ENCODE measurements around the gene GPR161. TPM values are rescaled to one million over a fixed set of nuclear protein-coding genes. Genes with fewer than 3 reads are reported as not detected.

GPR161 gene
- total and polyA plus RNA-seq, 10 of the 15 experiments (the other 5 are each of a cell fraction or from before 2014, with no cell fraction given) = 0.07 to 0.49 (median 0.34) TPM; not detected in 2

DNA sequence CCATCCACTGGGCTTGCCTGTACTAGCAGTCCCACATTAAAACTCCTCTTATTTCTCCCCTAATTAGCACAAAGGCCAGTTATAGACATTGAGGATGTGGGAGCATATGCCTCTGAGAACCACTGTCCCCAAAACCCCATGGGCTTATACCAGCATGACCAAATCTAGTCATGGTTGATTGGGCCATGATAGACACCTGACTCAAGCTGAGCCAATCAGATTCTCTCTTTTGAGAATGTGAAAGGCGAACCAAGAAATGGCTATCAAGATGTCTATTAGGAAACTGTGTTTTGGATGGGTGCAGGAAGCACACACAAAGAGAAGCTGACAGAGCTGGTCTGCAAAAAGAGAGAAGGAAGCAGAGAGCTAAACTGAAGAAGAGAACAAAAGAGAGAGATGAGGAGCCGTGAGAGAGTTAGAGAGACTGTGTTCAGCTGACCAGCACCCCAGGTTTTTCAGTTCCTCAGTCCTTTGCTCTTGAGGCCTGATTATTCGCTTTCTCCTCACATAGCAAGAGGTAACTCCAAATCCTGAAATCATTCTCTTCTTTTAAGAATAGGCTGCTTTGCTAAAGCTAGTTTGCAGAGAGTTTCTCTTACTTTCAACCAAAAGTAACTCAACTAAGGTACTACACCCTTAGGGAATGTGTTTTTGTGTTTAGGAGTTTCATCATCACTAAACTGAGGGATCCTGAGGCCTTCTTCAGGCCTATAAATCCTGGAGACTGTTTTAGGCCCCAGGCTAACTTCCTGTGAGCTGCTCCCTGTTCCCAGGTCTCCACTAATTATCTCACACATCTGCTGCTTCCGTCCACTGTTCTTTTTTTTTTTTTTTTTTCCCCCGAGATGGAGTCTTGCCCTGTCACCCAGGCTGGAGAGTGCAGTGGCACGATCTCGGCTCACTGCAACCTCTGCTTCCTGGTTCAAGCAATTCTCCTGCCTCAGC is 34.1 kb upstream of the GPR161 start:
- peak overlapping the region; percentile 30; the same call in 1 of the 2 replicates for H3K4me2 ChIP-seq (ENCODE audit: control insufficient read depth, insufficient read depth)
- no peaks in the 10 kb centered on the region for H3K27me3 ChIP-seq (replicated peaks in 1 of 2; ENCODE audit: control insufficient read depth in 2 of 2, insufficient read depth in 2 of 2, low read length in 1 of 2)
- H3K79me2 ChIP-seq (ENCODE audit: control insufficient read depth, insufficient read depth, low read length) = no peaks in the 10 kb centered on the region
- H3K36me3 ChIP-seq (ENCODE audit: control insufficient read depth in 2 of 2, insufficient read depth in 2 of 2, low read length in 1 of 2) = no peaks in the 10 kb centered on the region
- in situ Hi-C loops (cut with MboI) = no loop called here
- DNase-seq (ENCODE audit: low read depth, low spot score) (no peak), FAIRE-seq (peak; percentile 94), ATAC-seq (peak; percentile 97)
- H3K4me3 ChIP-seq = no peak overlapping the region
- WGBS (ENCODE audit: insufficient coverage, insufficient replicate concordance, low lambda C conversion rate, missing lambda C conversion rate) = 93% methylated on average over 6 of the region's 7 CpGs
- H3K27ac ChIP-seq (ENCODE audit: control insufficient read depth, insufficient read depth) = peak overlapping the region; percentile 53
- H4K20me1 ChIP-seq (ENCODE audit: control insufficient read depth, insufficient read depth) = no peaks in the 10 kb centered on the region
- ChIA-PET SMC1A (ENCODE audit: uncharacterized antibody, unreplicated experiment) (interaction anchor here (1.4 to 1.6 kb wide), 3 partner anchors 9 to 56 kb away, joined by 3 to 5 read pairs (median 5); no protein-coding TSS in a partner anchor), CTCF (interaction anchor here (0.6 to 2.0 kb wide), 5 partner anchors 9 to 305 kb away, joined by 3 to 7 read pairs (median 3); no protein-coding TSS in a partner anchor), POLR2A (interaction anchor here (0.9 to 1.2 kb wide), 2 partner anchors 9 to 65 kb away, joined by 4 to 5 read pairs; no protein-coding TSS in a partner anchor), RAD21 (ENCODE audit: unreplicated experiment) (interaction anchor here (1.2 kb wide), 1 partner anchor 9 kb away, joined by 3 read pairs; no protein-coding TSS in a partner anchor)
- H2AFZ ChIP-seq (ENCODE audit: control insufficient read depth, low read depth, low read length) = peak overlapping the region; percentile 96
- peaks cover 8% of the 10 kb centered on the region for H3K4me1 ChIP-seq (ENCODE audit: control insufficient read depth, insufficient read depth, low read length)
- BruUV-seq (replicated peaks) = no TSS peak
- H3K9ac ChIP-seq (ENCODE audit: control insufficient read depth, insufficient read depth, low read length) = no peak overlapping the region
- intact Hi-C loops (cut with micrococcal nuclease; ENCODE audit: unreplicated experiment) = loop anchor here (10.0 kb wide), 1 partner anchor 236 kb away; the partner anchor contains the start of genes DCAF6 and MPC2
- 0 out of 3 replicates have a peak, but pooled peaks cover 2% of the 10 kb centered on the region for H3K9me3 ChIP-seq (replicated peaks; ENCODE audit: control insufficient read depth, insufficient read depth, low read length)
- no peak for TF ChIP-seq KDM1A (IDR thresholded peaks at IDR 0.05; ENCODE audit: borderline replicate concordance)
- no peak for TF ChIP-seq FOS (IDR thresholded peaks at IDR 0.05; ENCODE audit: borderline replicate concordance, extremely low read depth, insufficient read length)
- no peak for TF ChIP-seq EGR1 (IDR thresholded peaks at IDR 0.05; ENCODE audit: borderline replicate concordance in 1 of 2, low read depth in 2 of 2, low read length in 2 of 2)
- no peak for TF ChIP-seq NFYA (IDR thresholded peaks at IDR 0.05; ENCODE audit: borderline replicate concordance, low read depth, low read length)
- TF ChIP-seq, protein P1, sequence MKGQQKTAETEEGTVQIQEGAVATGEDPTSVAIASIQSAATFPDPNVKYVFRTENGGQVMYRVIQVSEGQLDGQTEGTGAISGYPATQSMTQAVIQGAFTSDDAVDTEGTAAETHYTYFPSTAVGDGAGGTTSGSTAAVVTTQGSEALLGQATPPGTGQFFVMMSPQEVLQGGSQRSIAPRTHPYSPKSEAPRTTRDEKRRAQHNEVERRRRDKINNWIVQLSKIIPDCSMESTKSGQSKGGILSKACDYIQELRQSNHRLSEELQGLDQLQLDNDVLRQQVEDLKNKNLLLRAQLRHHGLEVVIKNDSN (IDR thresholded peaks at IDR 0.05; ENCODE audit: borderline replicate concordance, extremely low read length, insufficient read depth, low read depth, low read length) = peak; percentile 48
- TF ChIP-seq PML (IDR thresholded peaks at IDR 0.05; ENCODE audit: low read length) = no peak
- peak; percentile 53; the same call in 1 of the 2 replicates for TF ChIP-seq NFYB (IDR thresholded peaks at IDR 0.05; ENCODE audit: insufficient read depth, low read depth, low read length)
- TF ChIP-seq, protein P2, sequence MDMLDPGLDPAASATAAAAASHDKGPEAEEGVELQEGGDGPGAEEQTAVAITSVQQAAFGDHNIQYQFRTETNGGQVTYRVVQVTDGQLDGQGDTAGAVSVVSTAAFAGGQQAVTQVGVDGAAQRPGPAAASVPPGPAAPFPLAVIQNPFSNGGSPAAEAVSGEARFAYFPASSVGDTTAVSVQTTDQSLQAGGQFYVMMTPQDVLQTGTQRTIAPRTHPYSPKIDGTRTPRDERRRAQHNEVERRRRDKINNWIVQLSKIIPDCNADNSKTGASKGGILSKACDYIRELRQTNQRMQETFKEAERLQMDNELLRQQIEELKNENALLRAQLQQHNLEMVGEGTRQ (IDR thresholded peaks at IDR 0.05; ENCODE audit: borderline replicate concordance, low read depth, low read length) = peak; percentile 17; the same call in 1 of the 2 replicates
- TF ChIP-seq, protein P3, sequence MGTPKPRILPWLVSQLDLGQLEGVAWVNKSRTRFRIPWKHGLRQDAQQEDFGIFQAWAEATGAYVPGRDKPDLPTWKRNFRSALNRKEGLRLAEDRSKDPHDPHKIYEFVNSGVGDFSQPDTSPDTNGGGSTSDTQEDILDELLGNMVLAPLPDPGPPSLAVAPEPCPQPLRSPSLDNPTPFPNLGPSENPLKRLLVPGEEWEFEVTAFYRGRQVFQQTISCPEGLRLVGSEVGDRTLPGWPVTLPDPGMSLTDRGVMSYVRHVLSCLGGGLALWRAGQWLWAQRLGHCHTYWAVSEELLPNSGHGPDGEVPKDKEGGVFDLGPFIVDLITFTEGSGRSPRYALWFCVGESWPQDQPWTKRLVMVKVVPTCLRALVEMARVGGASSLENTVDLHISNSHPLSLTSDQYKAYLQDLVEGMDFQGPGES (IDR thresholded peaks at IDR 0.05) = no peak
- no peak for TF ChIP-seq GABPA (IDR thresholded peaks at IDR 0.05; ENCODE audit: low read depth)
- no peak for TF ChIP-seq CHD2 (IDR thresholded peaks at IDR 0.05; ENCODE audit: borderline replicate concordance, low read depth, low read length)
- TF ChIP-seq, protein P4, sequence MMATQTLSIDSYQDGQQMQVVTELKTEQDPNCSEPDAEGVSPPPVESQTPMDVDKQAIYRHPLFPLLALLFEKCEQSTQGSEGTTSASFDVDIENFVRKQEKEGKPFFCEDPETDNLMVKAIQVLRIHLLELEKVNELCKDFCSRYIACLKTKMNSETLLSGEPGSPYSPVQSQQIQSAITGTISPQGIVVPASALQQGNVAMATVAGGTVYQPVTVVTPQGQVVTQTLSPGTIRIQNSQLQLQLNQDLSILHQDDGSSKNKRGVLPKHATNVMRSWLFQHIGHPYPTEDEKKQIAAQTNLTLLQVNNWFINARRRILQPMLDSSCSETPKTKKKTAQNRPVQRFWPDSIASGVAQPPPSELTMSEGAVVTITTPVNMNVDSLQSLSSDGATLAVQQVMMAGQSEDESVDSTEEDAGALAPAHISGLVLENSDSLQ (IDR thresholded peaks at IDR 0.05) = no peak
- TF ChIP-seq EP300 (IDR thresholded peaks at IDR 0.05; ENCODE audit: borderline replicate concordance in 1 of 2, control insufficient read depth in 1 of 2, low read depth in 2 of 2, low read length in 2 of 2) = no peak
- TF ChIP-seq PAX8 (IDR thresholded peaks at IDR 0.05) = peak; percentile 73; the same call in 1 of the 2 replicates
- peak; percentile 48 for TF ChIP-seq MEF2B (IDR thresholded peaks at IDR 0.05; ENCODE audit: partially characterized antibody, poor library complexity, severe bottlenecking)
- TF ChIP-seq IKZF2 (IDR thresholded peaks at IDR 0.05) = peak in 1 of 2 experiments; percentile 25; a peak in 1 of 4 replicates
- no peak for TF ChIP-seq NR2F1 (conservative IDR thresholded peaks at IDR 0.05)
